ENCODE data around the gene SCFD2.
A peak's percentile ranks its signal among the peaks of the same experiment; 100 is the strongest.

SCFD2 gene

GRCh38 chr4:52979821-52980590 is 385.9 kb downstream of the SCFD2 start:
- no peak for ATAC-seq

DNA sequence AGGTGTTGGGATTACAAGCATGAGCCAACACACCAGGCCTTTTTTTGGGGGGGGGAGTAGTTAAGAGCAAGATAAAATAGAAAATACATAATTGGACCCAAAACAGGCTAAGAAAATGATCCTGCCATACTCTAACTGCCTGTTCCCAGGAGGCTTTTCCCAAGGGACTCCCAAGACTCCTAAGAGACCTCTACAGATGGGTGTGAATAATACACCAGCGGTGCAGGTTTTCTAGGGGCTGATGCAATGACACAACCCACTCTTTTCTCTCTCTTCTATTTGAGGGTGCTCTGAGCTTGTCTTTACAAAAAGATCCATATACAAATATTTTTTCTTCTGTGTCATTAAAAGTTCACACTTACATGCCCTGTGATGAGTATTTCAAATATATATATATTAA is 386.8 kb downstream of the SCFD2 start:
- no peak for ATAC-seq

- ATAC-seq = no peak
Observed at GRCh38 chr4:52977252-52977651, 388.6 kb downstream of the SCFD2 start.

DNA sequence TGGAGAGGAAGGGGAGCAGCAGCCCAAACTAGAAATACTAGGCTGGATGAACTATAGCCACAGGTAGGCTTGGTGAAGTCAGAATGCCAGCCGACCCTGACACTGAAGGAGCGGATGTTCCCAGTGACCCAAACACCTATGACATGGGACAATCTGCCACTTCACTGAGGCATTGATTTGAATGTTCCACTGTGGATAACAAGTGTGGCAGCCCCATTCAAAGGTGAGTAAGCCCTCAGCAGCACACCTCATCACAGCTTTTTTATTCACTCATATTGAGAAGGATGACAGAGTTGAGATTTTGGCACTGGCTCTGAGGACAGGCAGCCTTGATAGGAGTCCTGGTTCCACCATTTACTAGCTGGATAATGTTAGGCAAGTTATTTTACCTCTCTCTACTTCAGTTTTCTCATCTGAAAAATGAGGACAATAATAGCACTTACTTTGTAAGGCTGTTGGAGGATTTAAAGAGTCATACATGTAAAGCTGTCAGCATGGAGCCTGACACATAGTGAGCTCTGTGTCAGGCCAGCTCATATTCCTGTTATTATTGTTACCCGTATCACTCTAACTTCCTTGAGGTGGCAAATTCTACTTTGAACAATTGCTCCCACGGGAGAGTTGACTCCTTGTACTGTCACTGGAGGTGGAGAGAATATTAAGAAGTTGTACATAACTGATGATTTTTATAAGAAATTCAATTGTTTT is 389.2 kb downstream of the SCFD2 start:
- ATAC-seq = peak; percentile 51 to 63

- ATAC-seq = no peak
Observed at GRCh38 chr4:52968691-52969090, 397.2 kb downstream of the SCFD2 start.

DNA sequence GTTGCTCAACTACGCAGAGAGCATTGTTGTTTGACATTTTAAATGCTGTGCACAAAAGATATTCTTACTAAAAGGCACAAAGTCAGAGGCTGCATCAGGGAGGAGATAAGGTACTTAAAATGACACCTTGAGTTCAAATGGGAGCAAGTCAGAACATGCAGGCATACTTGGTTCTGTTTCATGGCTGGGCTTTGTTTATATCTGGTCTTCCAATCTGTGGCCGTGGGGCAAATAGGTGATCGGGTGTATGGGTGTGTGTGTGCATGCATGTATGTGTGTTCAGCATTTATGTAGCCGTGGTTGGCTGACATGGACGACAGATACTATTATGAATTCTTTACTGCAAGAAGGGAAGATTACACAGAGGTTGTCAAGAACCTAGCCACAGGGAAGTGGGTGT is 397.6 kb downstream of the SCFD2 start:
- ATAC-seq = no peak

GRCh38 chr4:52966781-52967180 is 399.1 kb downstream of the SCFD2 start:
- no peak for ATAC-seq

- no peak for ATAC-seq
Observed at GRCh38 chr4:52966172-52966571, 399.7 kb downstream of the SCFD2 start.

DNA sequence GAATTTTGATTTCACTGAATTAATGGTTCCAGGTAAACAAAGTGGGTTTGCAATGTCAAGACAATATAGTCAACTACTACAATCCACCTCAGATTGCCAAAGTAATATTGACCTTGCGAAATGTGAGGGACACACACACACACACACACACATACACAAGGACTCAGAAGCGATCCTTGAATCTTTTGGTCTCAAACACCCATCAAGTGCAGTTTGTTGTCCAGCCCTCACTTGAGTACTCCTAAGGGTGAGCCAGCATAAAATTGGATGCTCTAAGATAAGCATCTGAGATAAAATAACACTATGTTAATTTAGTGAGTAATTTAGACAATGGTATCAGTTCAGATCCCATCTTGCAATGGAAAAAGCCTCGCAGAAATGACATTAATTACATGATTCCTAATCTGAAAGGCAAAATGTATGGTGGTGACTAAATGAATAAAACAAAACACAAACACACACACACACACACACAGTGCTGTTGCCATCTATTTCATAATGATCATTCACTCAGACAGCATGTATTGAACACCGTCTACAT is 401.2 kb downstream of the SCFD2 start:
- no peak for ATAC-seq

DNA sequence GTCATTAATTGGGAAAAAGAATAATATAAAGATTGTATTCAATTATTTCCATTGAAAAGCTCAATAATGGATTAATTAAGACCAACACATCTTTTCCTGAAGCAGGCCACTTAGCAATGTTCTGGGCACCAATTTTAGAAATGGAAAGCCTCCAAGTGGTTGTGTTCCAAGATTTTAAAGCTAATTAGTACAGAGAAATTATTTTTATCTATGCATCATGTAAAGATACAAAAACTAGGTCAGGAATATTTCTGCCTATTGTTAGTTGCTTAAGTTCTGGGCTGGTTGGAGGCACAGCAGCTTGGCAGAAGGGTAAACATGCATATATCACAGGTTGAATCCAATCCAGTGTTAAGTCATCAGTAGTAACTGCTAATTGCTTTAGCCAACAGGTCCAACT is 401.9 kb downstream of the SCFD2 start:
- ATAC-seq = no peak

GRCh38 chr4:52962721-52963120 is 403.1 kb downstream of the SCFD2 start:
- no peak for ATAC-seq

- ATAC-seq = no peak
Observed at GRCh38 chr4:52961666-52962412, 404.0 kb downstream of the SCFD2 start.

DNA sequence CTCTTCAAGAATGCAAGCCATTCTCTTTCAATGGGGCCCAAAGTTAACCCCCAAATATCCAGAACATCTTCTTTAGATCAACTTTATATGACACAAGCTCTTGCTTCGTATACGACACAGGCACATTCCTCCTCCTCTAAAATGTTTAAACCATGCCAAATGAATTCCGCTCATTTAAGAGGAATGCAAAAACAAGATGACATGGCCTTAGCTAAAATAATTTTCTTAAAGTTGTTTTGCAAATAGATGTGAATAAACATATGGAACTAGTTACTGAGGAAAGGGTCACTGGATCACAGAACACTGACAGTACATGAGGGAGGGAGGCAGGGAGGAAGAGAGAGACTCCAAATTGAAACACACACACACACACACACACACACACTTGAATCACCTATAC is 406.3 kb downstream of the SCFD2 start:
- no peak for ATAC-seq

DNA sequence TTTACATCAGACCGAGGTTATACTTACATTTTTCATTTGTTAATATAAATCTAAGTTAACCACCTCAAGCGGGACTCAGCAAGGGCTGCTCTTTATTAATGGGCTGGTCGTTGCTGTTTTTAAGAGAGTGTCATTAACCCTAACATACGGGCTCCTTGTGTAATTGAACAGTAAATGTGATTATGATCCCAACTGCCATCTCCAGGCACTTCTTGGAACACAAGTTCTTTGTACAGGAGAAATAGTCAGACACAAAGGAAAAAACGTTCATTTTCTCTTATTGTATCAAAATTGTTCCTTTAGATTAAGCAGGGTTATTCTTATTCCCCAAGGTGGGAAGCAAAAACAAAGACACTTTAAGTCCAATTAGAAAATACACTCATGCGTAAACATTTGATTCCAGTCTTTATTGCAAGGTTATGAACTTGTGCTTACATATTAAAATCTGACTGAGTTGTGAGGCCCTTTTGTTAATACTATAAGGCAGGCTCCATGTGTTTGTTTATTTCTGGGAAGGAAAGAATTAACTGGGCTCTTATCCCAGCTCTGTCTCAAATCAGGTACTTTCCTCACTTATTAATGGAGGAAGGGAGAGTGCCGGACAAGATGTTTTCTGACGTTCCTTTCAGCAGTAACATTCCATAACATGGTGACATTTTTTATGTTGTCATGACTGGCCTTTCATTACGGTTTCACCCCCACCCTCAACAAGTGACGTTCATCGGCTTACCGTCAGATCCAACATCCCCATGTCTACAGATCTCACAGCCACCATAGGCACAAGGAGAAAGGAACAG is 407.8 kb downstream of the SCFD2 start:
- no peak for ATAC-seq

DNA sequence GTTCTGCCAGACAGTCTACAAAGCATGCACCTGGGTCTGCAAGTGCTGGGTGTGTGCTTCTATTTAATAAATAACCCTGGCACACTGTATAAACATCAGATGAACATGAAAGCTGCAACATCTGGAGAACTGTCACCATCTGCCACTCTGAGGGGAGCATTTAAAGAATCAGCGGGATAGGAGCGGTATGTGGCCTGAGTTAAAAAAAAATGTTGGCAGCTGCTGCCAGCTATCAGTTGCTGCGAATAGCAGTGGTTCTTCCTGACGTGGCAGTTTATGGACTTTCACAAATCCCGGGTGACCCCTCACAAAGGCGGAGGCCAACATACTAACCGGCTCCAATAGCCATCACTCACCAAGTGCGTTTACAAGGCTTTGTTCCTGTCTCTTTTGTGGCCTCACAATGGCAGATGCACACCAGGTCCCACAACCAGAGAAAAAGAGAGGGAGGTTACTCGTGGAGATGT is 408.6 kb downstream of the SCFD2 start:
- ATAC-seq = no peak

- ATAC-seq = no peak
Observed at GRCh38 chr4:52956691-52957090, 409.2 kb downstream of the SCFD2 start.

GRCh38 chr4:52954560-52955170 is 411.2 kb downstream of the SCFD2 start:
- no peak for ATAC-seq

- ATAC-seq = no peak
Observed at GRCh38 chr4:52952540-52952939, 413.3 kb downstream of the SCFD2 start.

GRCh38 chr4:52951016-52951415 is 414.8 kb downstream of the SCFD2 start:
- ATAC-seq = no peak

GRCh38 chr4:52950226-52950625 is 415.6 kb downstream of the SCFD2 start:
- no peak for ATAC-seq

- ATAC-seq = no peak
Observed at GRCh38 chr4:52949336-52949735, 416.5 kb downstream of the SCFD2 start.

DNA sequence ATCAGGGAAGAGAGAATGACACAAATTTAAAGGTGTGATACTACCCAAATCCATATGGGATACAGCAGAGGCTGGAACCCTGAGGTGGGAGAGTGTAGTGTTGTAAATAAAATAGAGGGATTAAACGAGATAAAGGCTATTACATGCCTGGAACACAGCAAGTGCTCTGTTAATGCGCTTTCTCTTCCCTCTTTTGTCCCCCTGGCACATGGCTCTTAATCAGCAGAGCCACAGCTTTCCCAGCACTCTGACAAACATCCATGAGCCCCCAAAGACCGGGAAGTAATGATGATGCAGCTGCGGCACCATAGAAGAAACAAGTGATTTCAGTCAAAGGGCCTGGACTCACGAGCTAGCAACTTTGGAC is 417.8 kb downstream of the SCFD2 start:
- ATAC-seq = no peak

All from activated CD4-positive, CD25-positive, alpha-beta regulatory T cell treated with anti-CD3 and anti-CD28 coated beads, Interleukin-2, amount 50 U/mL, for 24 hours (primary cell).